WTC11 (cell line): Measurements from ENCODE around the gene HP1BP3. TPM values are rescaled to one million over a fixed set of nuclear protein-coding genes. Genes with fewer than 3 reads are reported as not detected.

Source experiments
- ATAC-seq: fragments of 200-7000 bp; cut with Tn5 transposase; 2 replicates; pipeline ENCODE4 v1.10.0; 2021; ENCODE audit warnings: mild to moderate bottlenecking, moderate library complexity
- CTCF ChIA-PET: fragments of 300-600 bp; sonication (Branson Sonifier 250); formaldehyde crosslinking; loops from one replicate; lab custom pipeline; 2021; ENCODE audit warnings: antibody characterized with exemption; lab: Charles Lee
- POLR2A ChIA-PET: fragments of 350-600 bp; sonication (Branson Sonifier 250); formaldehyde crosslinking; loops from one replicate; lab custom pipeline; 2021; ENCODE audit warnings: antibody characterized with exemption; lab: Charles Lee
- DNase-seq: peaks from one replicate; pipeline ENCODE4 v3.0.0; 2021; ENCODE audit warnings: low spot score
- H3K27ac Mint-ChIP-seq: 2 replicates; pipeline ENCODE4 v1.8.0; 2021; ENCODE audit warnings: mixed read lengths
- H3K27me3 Mint-ChIP-seq: 2 replicates; pipeline ENCODE4 v1.8.0; 2021; ENCODE audit warnings: low read depth, mild to moderate bottlenecking, moderate library complexity, mixed read lengths
- H3K36me3 Mint-ChIP-seq: 2 replicates; pipeline ENCODE4 v1.8.0; 2021; ENCODE audit warnings: mixed read lengths
- H3K4me1 Mint-ChIP-seq: 2 replicates; pipeline ENCODE4 v1.8.0; 2022; ENCODE audit warnings: mixed read lengths
- H3K4me3 Mint-ChIP-seq: 2 replicates; pipeline ENCODE4 v1.8.0; 2021; ENCODE audit warnings: mild to moderate bottlenecking, moderate library complexity, mixed read lengths
- H3K9me3 Mint-ChIP-seq: 2 replicates; pipeline ENCODE4 v1.8.0; 2021; ENCODE audit warnings: mixed read lengths
- ARID4B ChIP-seq: sonication (generic); formaldehyde crosslinking; IDR thresholded peaks from 2 replicates; pipeline ENCODE4 v1.8.0; 2023; ENCODE audit warnings: missing genetic modification reagents, mild to moderate bottlenecking, borderline replicate concordance
- ATF6 ChIP-seq: sonication (generic); formaldehyde crosslinking; IDR thresholded peaks from 2 replicates; pipeline ENCODE4 v1.8.1; 2023; ENCODE audit warnings: mild to moderate bottlenecking, missing genetic modification reagents
- CDX4 ChIP-seq: fragments of 250-450 bp; sonication (Bioruptor Pico); IDR thresholded peaks from 2 replicates; pipeline ENCODE4 v1.9.0; 2021; ENCODE audit warnings: moderate library complexity, mild to moderate bottlenecking, inconsistent platforms, borderline replicate concordance
- CREM ChIP-seq: sonication (generic); formaldehyde crosslinking; IDR thresholded peaks from 2 replicates; pipeline ENCODE4 v1.8.1; 2022; ENCODE audit warnings: mild to moderate bottlenecking, missing genetic modification reagents, moderate library complexity
- E2F4 ChIP-seq: sonication (generic); formaldehyde crosslinking; IDR thresholded peaks from 2 replicates; pipeline ENCODE4 v1.8.1; 2022; ENCODE audit warnings: low read depth, mild to moderate bottlenecking, moderate library complexity, missing genetic modification reagents, borderline replicate concordance
- ESRRA ChIP-seq: sonication (generic); formaldehyde crosslinking; IDR thresholded peaks from 2 replicates; pipeline ENCODE4 v1.8.1; 2022; ENCODE audit warnings: mild to moderate bottlenecking, missing genetic modification reagents, borderline replicate concordance
- ETV6 ChIP-seq: sonication (generic); formaldehyde crosslinking; IDR thresholded peaks from 2 replicates; pipeline ENCODE4 v1.8.1; 2022; ENCODE audit warnings: mild to moderate bottlenecking, missing genetic modification reagents
- FOXJ3 ChIP-seq: sonication (generic); formaldehyde crosslinking; IDR thresholded peaks from 2 replicates; pipeline ENCODE4 v1.9.0; 2021; ENCODE audit warnings: missing genetic modification reagents, mild to moderate bottlenecking, borderline replicate concordance
- FOXP4 ChIP-seq: sonication (generic); formaldehyde crosslinking; IDR thresholded peaks from 2 replicates; pipeline ENCODE4 v1.8.0; 2022; ENCODE audit warnings: mild to moderate bottlenecking, missing genetic modification reagents
- IRF1 ChIP-seq: sonication (generic); formaldehyde crosslinking; IDR thresholded peaks from 2 replicates; pipeline ENCODE4 v1.8.0; 2023; ENCODE audit warnings: missing genetic modification reagents
- JUN ChIP-seq: sonication (generic); formaldehyde crosslinking; IDR thresholded peaks from 2 replicates; pipeline ENCODE4 v1.8.0; 2023; ENCODE audit warnings: mild to moderate bottlenecking, missing genetic modification reagents
- PREB ChIP-seq: sonication (generic); formaldehyde crosslinking; IDR thresholded peaks from 2 replicates; pipeline ENCODE4 v1.8.1; 2022; ENCODE audit warnings: mild to moderate bottlenecking, missing genetic modification reagents, moderate library complexity, borderline replicate concordance
- PRRX2 ChIP-seq: fragments of 250-450 bp; sonication (Bioruptor Pico); IDR thresholded peaks from 2 replicates; pipeline ENCODE4 v1.8.0; 2021; ENCODE audit warnings: mild to moderate bottlenecking
- TEAD1 ChIP-seq: sonication (generic); formaldehyde crosslinking; IDR thresholded peaks from 2 replicates; pipeline ENCODE4 v1.8.0; 2022; ENCODE audit warnings: mild to moderate bottlenecking, missing genetic modification reagents
- TP53 ChIP-seq: sonication (generic); formaldehyde crosslinking; IDR thresholded peaks from 2 replicates; pipeline ENCODE4 v1.8.1; 2023; ENCODE audit warnings: mild to moderate bottlenecking, missing genetic modification reagents
- USF1 ChIP-seq: sonication (generic); formaldehyde crosslinking; IDR thresholded peaks from 2 replicates; pipeline ENCODE4 v1.8.0; 2022; ENCODE audit warnings: mild to moderate bottlenecking, missing genetic modification reagents
- USF2 ChIP-seq: sonication (generic); formaldehyde crosslinking; IDR thresholded peaks from 2 replicates; pipeline ENCODE4 v1.8.1; 2023; ENCODE audit warnings: mild to moderate bottlenecking, missing genetic modification reagents, moderate library complexity
- ZNF138 ChIP-seq: sonication (generic); formaldehyde crosslinking; conservative IDR thresholded peaks from 2 replicates; pipeline ENCODE4 v1.8.1; 2022; ENCODE audit warnings: mild to moderate bottlenecking, moderate library complexity, missing genetic modification reagents
- ZNF281 ChIP-seq: sonication (generic); formaldehyde crosslinking; IDR thresholded peaks from 2 replicates; pipeline ENCODE4 v1.8.0; 2023; ENCODE audit warnings: mild to moderate bottlenecking, missing genetic modification reagents
- total RNA-seq: library from RNA; stranded (reverse); gene quantifications from 3 replicates; pipeline ENCODE4 v1.2.3, GENCODE V29; 2021

HP1BP3 gene
- total RNA-seq, 1 experiment from 2014 or later, result 121 TPM

GRCh38 chr1:20708057-20708456 is 79.0 kb downstream of the HP1BP3 start (continued):
- no peak for TF ChIP-seq USF1
- no peak for TF ChIP-seq ESRRA (CRISPR knock-in tag)

GRCh38 chr1:20706841-20707240 is 80.3 kb downstream of the HP1BP3 start:
- DNase-seq, result no peak
- Mint-ChIP-seq H3K36me3 (peaks cover 6% of the 10 kb centered on the region), H3K4me3 (no peak overlapping the region), H3K9me3 (no peaks in the 10 kb centered on the region), H3K4me1 (no peaks in the 10 kb centered on the region), H3K27me3 (no peaks in the 10 kb centered on the region), H3K27ac (no peak overlapping the region)
- no peak for ATAC-seq
- CTCF ChIA-PET, result interaction anchor here (0.9 to 4.1 kb wide), 5 partner anchors 10 to 564 kb away, joined by 3 to 27 read pairs (median 3); partner anchors contain the start of gene KIF17
- POLR2A ChIA-PET, result no interaction called here
- TF ChIP-seq ARID4B (CRISPR knock-in tag) (no peak), CDX4 (CRISPR knock-in tag) (no peak), ZNF138 (CRISPR knock-in tag) (no peak), IRF1 (CRISPR knock-in tag) (no peak), E2F4 (CRISPR knock-in tag) (no peak), FOXJ3 (CRISPR knock-in tag) (no peak), JUN (CRISPR knock-in tag) (no peak), TP53 (CRISPR knock-in tag) (no peak), PREB (CRISPR knock-in tag) (no peak), FOXP4 (no peak), PRRX2 (no peak), USF2 (CRISPR knock-in tag) (no peak), CREM (CRISPR knock-in tag) (no peak), ETV6 (CRISPR knock-in tag) (no peak), ZNF281 (no peak), TEAD1 (CRISPR knock-in tag) (no peak), ATF6 (CRISPR knock-in tag) (no peak)
